Activated T-helper 2 cell treated with anti-CD3 and anti-CD28 coated beads, Interferon-gamma antibody, Interleukin-2, Interleukin-4, amounts not matched to agents 10 μg/mL and 5 μg/mL and 100 μg/mL, durations not matched to agents 14 hours and 24 hours and 36 hours (primary cell): ENCODE results near the gene WDR37. TPM values are rescaled to one million over a fixed set of nuclear protein-coding genes. Genes with fewer than 3 reads are reported as not detected.

Experiments
- DNase-seq: peaks from one replicate; pipeline ENCODE4 v3.0.0; 2021; ENCODE audit warnings: low spot score
- H3K27ac Mint-ChIP-seq: one replicate; pipeline ENCODE4 v1.8.0; 2021; ENCODE audit warnings: mixed read lengths
- H3K27me3 Mint-ChIP-seq: one replicate; pipeline ENCODE4 v1.8.0; 2021; ENCODE audit warnings: low read depth, mixed read lengths
- H3K36me3 Mint-ChIP-seq: one replicate; pipeline ENCODE4 v1.8.0; 2021; ENCODE audit warnings: low read depth, mixed read lengths
- H3K4me1 Mint-ChIP-seq: one replicate; pipeline ENCODE4 v1.8.0; 2021; ENCODE audit warnings: low read depth, mixed read lengths
- H3K4me3 Mint-ChIP-seq: one replicate; pipeline ENCODE4 v1.8.0; 2021; ENCODE audit warnings: low read depth, mild to moderate bottlenecking, moderate library complexity, mixed read lengths
- H3K9me3 Mint-ChIP-seq: one replicate; pipeline ENCODE4 v1.8.0; 2021; ENCODE audit warnings: mixed read lengths
- intact Hi-C: fragments of 100-400 bp; cut with micrococcal nuclease; formaldehyde crosslinking; loops from one replicate; pipeline ENCODE4 v1.15.1; 2023
- total RNA-seq: library from RNA; stranded (reverse); gene quantifications from 2 replicates; pipeline ENCODE4 v1.2.3, GENCODE V29; 2022

The WDR37 gene
- total RNA-seq, 1 donor from 2014 or later: 18.9 TPM

- no peak for DNase-seq
- Mint-ChIP-seq H3K4me1 (no peaks in the 10 kb centered on the region), H3K9me3 (no peaks in the 10 kb centered on the region), H3K27ac (no peak overlapping the region), H3K27me3 (no peaks in the 10 kb centered on the region), H3K4me3 (no peak overlapping the region), H3K36me3 (peaks cover 50% of the 10 kb centered on the region)
- intact Hi-C loops: no loop called here
Measured at GRCh38 chr10:1130226-1130625, 74.0 kb downstream of the WDR37 start.

GRCh38 chr10:1130995-1131790 lies 75.0 kb downstream of the WDR37 start:
- intact Hi-C loops: no loop called here
- Mint-ChIP-seq H3K27ac (no peak overlapping the region), H3K36me3 (peaks cover 46% of the 10 kb centered on the region), H3K4me3 (no peak overlapping the region), H3K9me3 (no peaks in the 10 kb centered on the region), H3K27me3 (no peaks in the 10 kb centered on the region), H3K4me1 (no peaks in the 10 kb centered on the region)
- no peak for DNase-seq

- intact Hi-C loops: no loop called here
- Mint-ChIP-seq H3K4me3 (no peak overlapping the region), H3K4me1 (no peaks in the 10 kb centered on the region), H3K27me3 (no peaks in the 10 kb centered on the region), H3K27ac (no peak overlapping the region), H3K9me3 (no peaks in the 10 kb centered on the region), H3K36me3 (peaks cover 36% of the 10 kb centered on the region)
- no peak for DNase-seq
Measured at GRCh38 chr10:1132584-1132983, 76.4 kb downstream of the WDR37 start.

- H3K4me3 Mint-ChIP-seq: no peak overlapping the region
- no peak overlapping the region for H3K27ac Mint-ChIP-seq
- peaks cover 5% of the 10 kb centered on the region for H3K9me3 Mint-ChIP-seq
- intact Hi-C loops: no loop called here
- H3K36me3 Mint-ChIP-seq: peaks cover 29% of the 10 kb centered on the region
- H3K4me1 Mint-ChIP-seq: no peaks in the 10 kb centered on the region
- DNase-seq: no peak
- H3K27me3 Mint-ChIP-seq: peaks cover 2% of the 10 kb centered on the region
Measured at GRCh38 chr10:1133495-1134045, 77.4 kb downstream of the WDR37 start.

GRCh38 chr10:1134156-1134555 lies 78.0 kb downstream of the WDR37 start:
- peaks cover 7% of the 10 kb centered on the region for H3K27me3 Mint-ChIP-seq
- H3K4me1 Mint-ChIP-seq: no peaks in the 10 kb centered on the region
- peaks cover 11% of the 10 kb centered on the region for H3K9me3 Mint-ChIP-seq
- intact Hi-C loops: no loop called here
- no peak overlapping the region for H3K4me3 Mint-ChIP-seq
- no peak for DNase-seq
- H3K27ac Mint-ChIP-seq: no peak overlapping the region
- H3K36me3 Mint-ChIP-seq: peaks cover 23% of the 10 kb centered on the region

- Mint-ChIP-seq H3K27ac (no peak overlapping the region), H3K36me3 (peaks cover 8% of the 10 kb centered on the region), H3K27me3 (peaks cover 16% of the 10 kb centered on the region), H3K9me3 (peaks cover 13% of the 10 kb centered on the region), H3K4me1 (no peaks in the 10 kb centered on the region), H3K4me3 (no peak overlapping the region)
- intact Hi-C loops: no loop called here
- no peak for DNase-seq
Measured at GRCh38 chr10:1136268-1136667, 80.1 kb downstream of the WDR37 start.

- intact Hi-C loops: no loop called here
- peaks cover 19% of the 10 kb centered on the region for H3K27me3 Mint-ChIP-seq
- no peaks in the 10 kb centered on the region for H3K36me3 Mint-ChIP-seq
- H3K27ac Mint-ChIP-seq: no peak overlapping the region
- peaks cover 13% of the 10 kb centered on the region for H3K9me3 Mint-ChIP-seq
- H3K4me1 Mint-ChIP-seq: no peaks in the 10 kb centered on the region
- no peak overlapping the region for H3K4me3 Mint-ChIP-seq
- no peak for DNase-seq
Measured at GRCh38 chr10:1137499-1138163, 81.4 kb downstream of the WDR37 start.

GRCh38 chr10:1138529-1138928 lies 82.3 kb downstream of the WDR37 start:
- Mint-ChIP-seq H3K9me3 (peaks cover 13% of the 10 kb centered on the region), H3K36me3 (no peaks in the 10 kb centered on the region), H3K27ac (no peak overlapping the region)

GRCh38 chr10:1141261-1141660 lies 85.1 kb downstream of the WDR37 start:
- Mint-ChIP-seq H3K27me3 (peaks cover 31% of the 10 kb centered on the region), H3K4me1 (no peaks in the 10 kb centered on the region), H3K4me3 (no peak overlapping the region), H3K36me3 (no peaks in the 10 kb centered on the region), H3K27ac (no peak overlapping the region), H3K9me3 (peaks cover 25% of the 10 kb centered on the region)
- intact Hi-C loops: no loop called here
- DNase-seq: no peak

More at GRCh38 chr10:1138529-1138928, 82.3 kb downstream of the WDR37 start:
- intact Hi-C loops: no loop called here
- Mint-ChIP-seq H3K27me3 (peaks cover 22% of the 10 kb centered on the region), H3K4me3 (no peak overlapping the region), H3K4me1 (no peaks in the 10 kb centered on the region)
- no peak for DNase-seq

- H3K27ac Mint-ChIP-seq: no peak overlapping the region
- no peak for DNase-seq
- intact Hi-C loops: no loop called here
- peaks cover 31% of the 10 kb centered on the region for H3K27me3 Mint-ChIP-seq
- no peak overlapping the region for H3K4me3 Mint-ChIP-seq
- H3K36me3 Mint-ChIP-seq: no peaks in the 10 kb centered on the region
- no peaks in the 10 kb centered on the region for H3K4me1 Mint-ChIP-seq
- H3K9me3 Mint-ChIP-seq: peaks cover 27% of the 10 kb centered on the region
Measured at GRCh38 chr10:1141701-1142100, 85.5 kb downstream of the WDR37 start.

- peaks cover 34% of the 10 kb centered on the region for H3K27me3 Mint-ChIP-seq
- no peak for DNase-seq
- peaks cover 33% of the 10 kb centered on the region for H3K9me3 Mint-ChIP-seq
- intact Hi-C loops: no loop called here
- H3K4me1 Mint-ChIP-seq: no peaks in the 10 kb centered on the region
- no peaks in the 10 kb centered on the region for H3K36me3 Mint-ChIP-seq
- no peak overlapping the region for H3K4me3 Mint-ChIP-seq
- H3K27ac Mint-ChIP-seq: no peak overlapping the region
Measured at GRCh38 chr10:1142596-1142995, 86.4 kb downstream of the WDR37 start.

- DNase-seq: no peak
- intact Hi-C loops: no loop called here
- no peak overlapping the region for H3K27ac Mint-ChIP-seq
- peaks cover 5% of the 10 kb centered on the region for H3K4me1 Mint-ChIP-seq
- H3K9me3 Mint-ChIP-seq: peaks cover 20% of the 10 kb centered on the region
- H3K4me3 Mint-ChIP-seq: no peak overlapping the region
- no peaks in the 10 kb centered on the region for H3K36me3 Mint-ChIP-seq
- peaks cover 14% of the 10 kb centered on the region for H3K27me3 Mint-ChIP-seq
Measured at GRCh38 chr10:1147810-1148209, 91.6 kb downstream of the WDR37 start.
